DND-41 (cell line): ENCODE results near the gene MAPKBP1.

Source experiments
- ATAC-seq: fragments of 200-7000 bp; cut with Tn5 transposase; 3 replicates; pipeline ENCODE4 v1.9.1; 2021; ENCODE audit warnings: low read depth; ENCODE audit not compliant: insufficient read depth
- DNase-seq: peaks from one replicate; pipeline ENCODE4 v3.0.0-alpha.2; 2020
- H2AFZ ChIP-seq: 2 replicates; pipeline ENCODE4 v1.6.0; 2012; ENCODE audit warnings: low read depth, low read length
- H3K27ac ChIP-seq: 2 replicates; pipeline ENCODE4 v1.5.1; 2012; ENCODE audit warnings: low read length, inconsistent platforms
- H3K27me3 ChIP-seq: fragments of 200-600 bp; sonication (generic); 2 replicates; pipeline ENCODE4 v1.6.0; 2012; ENCODE audit warnings: low read length, mild to moderate bottlenecking, inconsistent platforms; ENCODE audit not compliant: insufficient read depth, poor library complexity
- H3K36me3 ChIP-seq: 2 replicates; pipeline ENCODE4 v1.5.1; 2012; ENCODE audit warnings: low read length, inconsistent platforms; ENCODE audit not compliant: insufficient read depth
- H3K4me1 ChIP-seq: 2 replicates; pipeline ENCODE4 v1.5.1; 2012; ENCODE audit warnings: mild to moderate bottlenecking, low read length; ENCODE audit not compliant: insufficient read depth
- H3K4me2 ChIP-seq: 2 replicates; pipeline ENCODE4 v1.6.0; 2012; ENCODE audit warnings: mild to moderate bottlenecking, moderate library complexity, low read length, inconsistent platforms; ENCODE audit not compliant: insufficient read depth
- H3K4me3 ChIP-seq, 2 experiments: fragments of 200-600 bp in 1 of 2; shearing (Covaris generic) in 1 of 2; 2 replicates each; pipeline ENCODE4 v1.5.1; 2012 to 2016; ENCODE audit warnings: inconsistent platforms in 2 of 2, low read length in 2 of 2, mild to moderate bottlenecking in 2 of 2, low read depth in 1 of 2, moderate library complexity in 1 of 2
- H3K79me2 ChIP-seq: 2 replicates; pipeline ENCODE4 v1.6.0; 2012; ENCODE audit warnings: low read length, inconsistent platforms; ENCODE audit not compliant: insufficient read depth
- H3K9ac ChIP-seq: 2 replicates; pipeline ENCODE4 v1.6.0; 2012; ENCODE audit warnings: low read depth, mild to moderate bottlenecking, inconsistent platforms, low read length, moderate library complexity
- H3K9me3 ChIP-seq: 2 replicates; pipeline ENCODE4 v1.5.1; 2012; ENCODE audit warnings: low read length, moderate library complexity, mild to moderate bottlenecking, inconsistent platforms; ENCODE audit not compliant: insufficient read depth, severe bottlenecking
- H4K20me1 ChIP-seq: 2 replicates; pipeline ENCODE4 v1.6.0; 2012; ENCODE audit warnings: low read length; ENCODE audit not compliant: insufficient read depth
- CTCF ChIP-seq: IDR thresholded peaks from 2 replicates; pipeline ENCODE4 v1.5.1; 2012; ENCODE audit warnings: borderline replicate concordance, low read length, moderate library complexity, mild to moderate bottlenecking; ENCODE audit not compliant: poor library complexity, severe bottlenecking; ENCODE audit errors: extremely low read depth
- EZH2 ChIP-seq: IDR thresholded peaks from 3 replicates; pipeline ENCODE4 v1.6.1; 2012; ENCODE audit warnings: borderline replicate concordance, low read depth, mild to moderate bottlenecking, moderate library complexity, low read length, inconsistent platforms; ENCODE audit not compliant: severe bottlenecking

The MAPKBP1 gene

DNA sequence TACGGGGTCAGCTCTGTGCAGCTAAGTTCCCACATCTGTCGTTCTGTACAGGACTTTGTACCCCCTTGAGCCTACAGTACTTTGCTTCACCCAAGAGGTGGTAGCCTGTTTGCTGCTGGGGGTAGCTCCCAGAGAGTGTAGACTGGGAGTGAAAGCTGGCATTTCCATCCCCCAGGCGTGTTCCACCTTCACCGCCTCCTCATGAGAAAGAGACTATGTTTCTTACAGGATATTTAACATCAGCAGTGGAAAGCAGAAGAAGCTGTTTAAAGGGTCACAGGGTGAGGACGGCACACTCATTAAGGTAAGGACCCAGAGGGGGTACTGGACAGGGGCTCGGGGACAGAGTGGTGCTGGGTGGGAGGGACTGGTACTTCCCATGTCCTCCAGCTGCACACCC is 43.5 kb downstream of the MAPKBP1 start:
- no peak overlapping the region for H2AFZ ChIP-seq
- no peaks in the 10 kb centered on the region for H4K20me1 ChIP-seq
- no peak overlapping the region for H3K4me3 ChIP-seq
- H3K4me2 ChIP-seq: no peak overlapping the region
- TF ChIP-seq EZH2 (no peak), CTCF (no peak)
- H3K27ac ChIP-seq: no peak overlapping the region
- H3K9me3 ChIP-seq: no peaks in the 10 kb centered on the region
- peaks cover 79% of the 10 kb centered on the region for H3K36me3 ChIP-seq
- H3K27me3 ChIP-seq: no peaks in the 10 kb centered on the region
- ATAC-seq (no peak), DNase-seq (no peak)
- H3K9ac ChIP-seq: no peak overlapping the region
- no peaks in the 10 kb centered on the region for H3K79me2 ChIP-seq
- no peaks in the 10 kb centered on the region for H3K4me1 ChIP-seq

GRCh38 chr15:41819455-41820050 is 45.3 kb downstream of the MAPKBP1 start:
- TF ChIP-seq CTCF: no peak
- no peak for TF ChIP-seq EZH2
- H3K4me2 ChIP-seq: no peak overlapping the region
- peaks cover 84% of the 10 kb centered on the region for H3K36me3 ChIP-seq
- no peaks in the 10 kb centered on the region for H4K20me1 ChIP-seq
- no peaks in the 10 kb centered on the region for H3K27me3 ChIP-seq
- no peaks in the 10 kb centered on the region for H3K79me2 ChIP-seq
- H3K9ac ChIP-seq: no peak overlapping the region
- no peak overlapping the region for H3K27ac ChIP-seq
- H3K9me3 ChIP-seq: no peaks in the 10 kb centered on the region
- H3K4me1 ChIP-seq: no peaks in the 10 kb centered on the region
- no peak overlapping the region for H3K4me3 ChIP-seq
- DNase-seq (no peak), ATAC-seq (no peak)
- no peak overlapping the region for H2AFZ ChIP-seq

GRCh38 chr15:41820791-41821423 is 46.6 kb downstream of the MAPKBP1 start:
- H3K9ac ChIP-seq: no peak overlapping the region
- no peaks in the 10 kb centered on the region for H3K9me3 ChIP-seq
- H3K4me3 ChIP-seq: no peak overlapping the region
- no peak overlapping the region for H3K27ac ChIP-seq
- DNase-seq: no peak
- TF ChIP-seq CTCF (no peak), EZH2 (no peak)
- peaks cover 72% of the 10 kb centered on the region for H3K36me3 ChIP-seq
- no peak for ATAC-seq
- no peaks in the 10 kb centered on the region for H3K27me3 ChIP-seq
- no peaks in the 10 kb centered on the region for H3K79me2 ChIP-seq
- no peak overlapping the region for H2AFZ ChIP-seq
- no peaks in the 10 kb centered on the region for H3K4me1 ChIP-seq
- no peak overlapping the region for H3K4me2 ChIP-seq
- H4K20me1 ChIP-seq: no peaks in the 10 kb centered on the region; the same call in 1 of the 2 replicates

DNA sequence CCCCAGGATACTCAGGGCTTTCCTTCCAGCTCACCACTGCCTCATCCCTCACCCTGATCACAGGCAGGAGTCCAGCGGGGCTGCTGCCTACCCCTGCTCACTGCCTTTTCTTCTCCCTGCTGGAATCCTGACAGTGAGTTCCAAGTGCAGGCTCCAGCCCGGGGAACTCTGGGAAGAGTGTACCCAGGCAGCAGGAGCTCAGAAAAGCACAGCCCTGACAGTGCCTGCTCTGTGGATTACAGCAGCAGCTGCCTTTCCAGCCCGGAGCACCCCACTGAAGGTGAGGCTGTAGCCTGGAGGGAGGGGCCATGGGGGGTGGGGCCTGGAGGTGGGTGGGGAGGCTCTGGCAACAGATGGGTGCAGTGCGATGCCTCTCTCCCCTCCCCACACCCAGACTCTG is 47.5 kb downstream of the MAPKBP1 start:
- H3K4me3 ChIP-seq: no peak overlapping the region
- ATAC-seq: no peak
- H4K20me1 ChIP-seq: no peaks in the 10 kb centered on the region; the same call in 1 of the 2 replicates
- H3K27ac ChIP-seq: no peak overlapping the region
- H3K4me1 ChIP-seq: no peaks in the 10 kb centered on the region
- H3K36me3 ChIP-seq: peaks cover 66% of the 10 kb centered on the region
- TF ChIP-seq EZH2: no peak
- TF ChIP-seq CTCF: no peak
- H3K9me3 ChIP-seq: no peaks in the 10 kb centered on the region
- H3K4me2 ChIP-seq: no peak overlapping the region
- no peak overlapping the region for H3K9ac ChIP-seq
- no peaks in the 10 kb centered on the region for H3K79me2 ChIP-seq
- H2AFZ ChIP-seq: no peak overlapping the region
- H3K27me3 ChIP-seq: no peaks in the 10 kb centered on the region
- DNase-seq: no peak
